Activated CD4-positive, CD25-positive, alpha-beta regulatory T cell (primary cell): ENCODE measurements around the gene GOLGA8N.
"Not testable (repeated sequence)": the region's sequence is repeated elsewhere in the genome, so short reads cannot be mapped to it uniquely, and the experiment has no call there.

Source experiments
- DNase-seq, 4 experiments: peaks; one replicate each; lab custom pipeline; 2025; lab: John Stamatoyannopoulos, UW

Gene GOLGA8N

GRCh38 chr15:32593151-32593550, at the start of gene GOLGA8N:
Gene GOLGA8N, plus strand, starts transcription at chr15:32593456.
- not testable (repeated sequence) for DNase-seq

- not testable (repeated sequence) for DNase-seq
Measured at GRCh38 chr15:32543456-32543855, 49.8 kb upstream of the GOLGA8N start.

- DNase-seq: not testable (repeated sequence)
Measured at GRCh38 chr15:32545129-32545528, 48.1 kb upstream of the GOLGA8N start.

- DNase-seq: not testable (repeated sequence)
Measured at GRCh38 chr15:32554587-32554986, 38.7 kb upstream of the GOLGA8N start.

- DNase-seq: not testable (repeated sequence)
Measured at GRCh38 chr15:32562198-32562597, 31.1 kb upstream of the GOLGA8N start.

GRCh38 chr15:32568988-32569387, 24.3 kb upstream of the GOLGA8N start:
- not testable (repeated sequence) for DNase-seq

- DNase-seq: not testable (repeated sequence)
Measured at GRCh38 chr15:32578482-32578881, 14.8 kb upstream of the GOLGA8N start.

GRCh38 chr15:32585844-32586243, 7.4 kb upstream of the GOLGA8N start:
- DNase-seq: not testable (repeated sequence)

- DNase-seq: not testable (repeated sequence)
Measured at GRCh38 chr15:32609518-32609917, 16.3 kb downstream of the GOLGA8N start.

GRCh38 chr15:32610719-32611118, 17.5 kb downstream of the GOLGA8N start:
- not testable (repeated sequence) for DNase-seq

- not testable (repeated sequence) for DNase-seq
Measured at GRCh38 chr15:32614712-32615050, 21.4 kb downstream of the GOLGA8N start.

- not testable (repeated sequence) for DNase-seq
Measured at GRCh38 chr15:32615051-32615870, 22.0 kb downstream of the GOLGA8N start, which contains the start of gene ARHGAP11A. Gene ARHGAP11A, plus strand, starts transcription at chr15:32615504. Its CDS starts 708 bp downstream, at chr15:32616212.

- DNase-seq: not testable (repeated sequence)
Measured at GRCh38 chr15:32615871-32616426, 22.7 kb downstream of the GOLGA8N start.

GRCh38 chr15:32636410-32636809, 43.2 kb downstream of the GOLGA8N start:
- no peak for DNase-seq

GRCh38 chr15:32636908-32637567, 43.8 kb downstream of the GOLGA8N start:
- DNase-seq: no peak

GRCh38 chr15:32637704-32638103, 44.4 kb downstream of the GOLGA8N start:
- no peak for DNase-seq

GRCh38 chr15:32641517-32642059, 48.3 kb downstream of the GOLGA8N start, which contains the start of gene SCG5:
Gene SCG5, plus strand, starts transcription at chr15:32641710. Its CDS starts 1,883 bp downstream, at chr15:32643593.
- DNase-seq: no peak

GRCh38 chr15:32642667-32643435, 49.6 kb downstream of the GOLGA8N start:
- no peak for DNase-seq

GRCh38 chr15:32643907-32644445, 50.7 kb downstream of the GOLGA8N start:
- no peak for DNase-seq

GRCh38 chr15:32646291-32646690, 53.0 kb downstream of the GOLGA8N start:
- no peak for DNase-seq

GRCh38 chr15:32649342-32649741, 56.1 kb downstream of the GOLGA8N start:
- DNase-seq: no peak
